ENCODE measurements around the gene ANO1. TPM values are rescaled to one million over a fixed set of nuclear protein-coding genes. Genes with fewer than 3 reads are reported as not detected.
"Not testable (repeated sequence)": the region's sequence is repeated elsewhere in the genome, so short reads cannot be mapped to it uniquely, and the experiment has no call there.

The ANO1 gene
- total RNA-seq, 2 donors from 2014 or later = 0.33 TPM; not detected in 1

- Mint-ChIP-seq H3K9me3 (no peaks in the 10 kb centered on the region), H3K36me3 (peaks cover 30 to 36% of the 10 kb centered on the region in 2 donors)
- ATAC-seq = no peak
Observed at GRCh38 chr11:70209391-70209912, 131.3 kb downstream of the ANO1 start.

DNA sequence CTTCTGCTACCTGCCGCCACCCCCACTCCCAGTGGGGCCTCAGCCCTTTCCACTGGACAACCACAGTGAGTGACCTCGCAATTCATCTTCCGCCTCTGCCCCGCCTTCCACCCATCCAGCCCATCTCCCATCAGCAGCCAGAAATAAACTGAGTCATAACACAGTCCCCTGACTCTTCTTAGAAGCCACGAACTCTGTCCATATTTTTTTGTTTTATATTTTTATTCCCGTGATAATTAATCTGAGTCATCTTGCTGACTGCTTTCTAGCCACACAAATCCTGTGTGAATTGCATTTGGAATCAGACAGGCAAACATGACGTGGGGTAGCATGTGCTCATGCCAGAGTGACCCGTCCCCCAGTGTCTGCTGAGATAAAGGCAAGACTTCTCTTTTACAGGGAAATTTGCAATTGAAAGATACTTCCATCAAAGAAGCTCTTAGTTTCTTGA lies 132.0 kb downstream of the ANO1 start:
- no peak for DNase-seq (ENCODE audit: low spot score in 2 of 2)
- no peaks in the 10 kb centered on the region for H3K9me3 Mint-ChIP-seq
- ATAC-seq = peak in 1 of 2 donors; percentile 44
- H3K36me3 Mint-ChIP-seq = peaks cover 27 to 29% of the 10 kb centered on the region in 2 donors
- peak overlapping the region in 1 of 2 donors; percentile 77 for H3K27ac Mint-ChIP-seq

More at GRCh38 chr11:70209391-70209912, 131.3 kb downstream of the ANO1 start:
- H3K27ac Mint-ChIP-seq = peak overlapping the region; percentile 5 to 22
- no peak for DNase-seq (ENCODE audit: low spot score in 2 of 2)

DNA sequence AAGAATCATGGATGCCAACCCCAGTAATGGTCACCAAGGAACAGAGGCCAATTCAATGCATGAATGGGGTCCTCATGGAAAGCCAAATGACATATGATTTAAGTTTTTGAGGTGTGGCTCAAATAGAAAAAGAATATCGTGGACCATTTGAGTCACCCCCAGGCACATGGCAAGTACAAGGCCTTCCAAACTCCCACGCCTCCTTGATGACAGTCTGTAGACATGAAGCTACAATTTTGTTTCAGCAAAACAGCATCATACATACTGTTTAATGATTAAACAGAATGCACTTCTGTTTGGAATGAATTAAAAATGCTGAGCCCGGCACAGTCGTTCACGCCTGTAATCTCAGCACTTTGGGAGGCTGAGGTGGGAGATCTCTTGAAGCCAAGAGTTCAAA lies 132.4 kb downstream of the ANO1 start:
- peak overlapping the region in 1 of 2 donors; percentile 77 for H3K27ac Mint-ChIP-seq
- no peaks in the 10 kb centered on the region for H3K9me3 Mint-ChIP-seq
- peaks cover 23 to 25% of the 10 kb centered on the region in 2 donors for H3K36me3 Mint-ChIP-seq
- peak; percentile 34 to 45 for ATAC-seq
- no peak for DNase-seq (ENCODE audit: low spot score in 2 of 2)

GRCh38 chr11:70212227-70212811 lies 134.2 kb downstream of the ANO1 start:
- ATAC-seq = no peak
- Mint-ChIP-seq H3K9me3 (no peaks in the 10 kb centered on the region), H3K36me3 (peaks cover 12 to 14% of the 10 kb centered on the region in 2 donors), H3K27ac (no peak overlapping the region)
- no peak for DNase-seq (ENCODE audit: low spot score in 2 of 2)

DNA sequence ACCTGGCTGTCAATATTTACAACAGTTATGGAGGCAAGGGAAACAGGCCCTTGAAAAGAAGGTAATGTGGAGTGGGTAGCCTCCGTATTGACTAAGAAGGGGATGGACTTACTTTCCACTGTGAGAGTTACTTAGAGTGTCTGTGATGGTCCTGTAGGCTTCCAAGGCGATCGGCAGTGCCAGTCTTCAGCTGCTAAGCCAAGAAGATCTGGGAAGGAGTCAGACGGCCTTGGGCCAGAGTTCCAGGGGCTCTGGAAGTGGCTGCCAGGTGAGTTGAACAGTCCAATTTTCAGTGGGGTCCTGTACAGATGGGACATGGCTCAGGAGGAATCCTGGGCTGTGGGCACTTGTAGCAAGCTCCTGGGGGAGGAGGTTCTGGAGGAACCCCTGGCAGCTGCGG lies 139.3 kb downstream of the ANO1 start:
- not testable (repeated sequence) for H3K36me3 Mint-ChIP-seq; H3K27ac Mint-ChIP-seq; ATAC-seq; DNase-seq (ENCODE audit: low spot score in 2 of 2); H3K9me3 Mint-ChIP-seq

- H3K27ac Mint-ChIP-seq; H3K9me3 Mint-ChIP-seq; H3K36me3 Mint-ChIP-seq; DNase-seq (ENCODE audit: low spot score in 2 of 2); ATAC-seq: not testable (repeated sequence)
Observed at GRCh38 chr11:70218076-70218475, 140.0 kb downstream of the ANO1 start.

GRCh38 chr11:70220136-70220535 lies 142.0 kb downstream of the ANO1 start:
- DNase-seq (ENCODE audit: low spot score in 2 of 2) (no peak), ATAC-seq (no peak)
- H3K36me3 Mint-ChIP-seq = no peaks in the 10 kb centered on the region
- no peak overlapping the region for H3K27ac Mint-ChIP-seq
- H3K9me3 Mint-ChIP-seq = no peaks in the 10 kb centered on the region

GRCh38 chr11:70220920-70221319 lies 142.8 kb downstream of the ANO1 start:
- no peaks in the 10 kb centered on the region for H3K9me3 Mint-ChIP-seq

GRCh38 chr11:70225681-70226177 lies 147.6 kb downstream of the ANO1 start:
- no peak for DNase-seq (ENCODE audit: low spot score in 2 of 2)
- ATAC-seq = no peak
- Mint-ChIP-seq H3K27ac (no peak overlapping the region), H3K9me3 (no peaks in the 10 kb centered on the region), H3K36me3 (no peaks in the 10 kb centered on the region)

More at GRCh38 chr11:70220920-70221319, 142.8 kb downstream of the ANO1 start:
- no peak for DNase-seq (ENCODE audit: low spot score in 2 of 2)
- ATAC-seq = no peak
- H3K36me3 Mint-ChIP-seq = no peaks in the 10 kb centered on the region
- H3K27ac Mint-ChIP-seq = no peak overlapping the region

DNA sequence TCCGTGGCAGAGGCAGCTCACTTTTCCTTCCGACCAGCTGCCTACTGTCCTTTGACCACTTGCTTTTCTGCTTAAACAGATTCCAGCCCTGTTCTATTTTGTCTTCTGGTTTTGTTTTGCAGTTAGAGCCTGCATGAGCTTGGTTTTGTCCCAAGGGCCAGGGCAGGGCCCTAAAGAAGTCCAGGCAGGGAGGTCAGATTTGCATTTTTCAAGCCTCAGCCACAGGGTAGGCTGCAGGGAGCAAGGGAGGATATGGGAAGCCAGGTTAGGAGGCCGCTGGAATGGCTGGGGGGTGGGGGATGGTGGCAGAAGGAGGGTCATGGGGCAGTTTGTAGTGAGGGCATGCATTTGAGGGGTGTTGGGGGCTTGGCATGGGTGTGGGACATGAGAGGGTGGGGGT lies 148.1 kb downstream of the ANO1 start:
- Mint-ChIP-seq H3K9me3 (no peaks in the 10 kb centered on the region), H3K36me3 (no peaks in the 10 kb centered on the region), H3K27ac (no peak overlapping the region)
- no peak for ATAC-seq
- no peak for DNase-seq (ENCODE audit: low spot score in 2 of 2)

DNA sequence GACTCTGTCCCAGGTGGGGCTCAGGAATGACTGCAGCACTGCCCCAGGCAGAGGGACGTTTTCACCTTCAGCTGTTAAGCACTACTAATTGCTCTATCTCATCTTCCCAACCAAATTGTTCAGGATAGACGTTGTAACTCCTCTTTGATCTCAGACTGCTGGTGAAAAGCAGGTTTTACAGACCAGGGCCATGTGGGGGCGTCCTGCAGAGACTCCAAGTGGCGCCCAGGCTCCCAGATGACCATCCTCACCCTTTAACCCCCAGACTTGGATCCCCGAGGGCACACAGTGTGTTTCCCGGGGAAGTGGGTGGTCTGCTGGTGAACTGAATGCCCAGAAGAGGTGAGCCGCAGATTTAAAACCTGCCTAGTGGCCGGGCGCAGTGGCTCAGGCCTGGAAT lies 148.8 kb downstream of the ANO1 start:
- DNase-seq (ENCODE audit: low spot score in 2 of 2) (no peak), ATAC-seq (no peak)
- Mint-ChIP-seq H3K36me3 (no peaks in the 10 kb centered on the region), H3K27ac (no peak overlapping the region), H3K9me3 (no peaks in the 10 kb centered on the region)

GRCh38 chr11:70229737-70230136 lies 151.6 kb downstream of the ANO1 start:
- DNase-seq (ENCODE audit: low spot score in 2 of 2) (no peak), ATAC-seq (no peak)
- H3K36me3 Mint-ChIP-seq = no peaks in the 10 kb centered on the region
- H3K27ac Mint-ChIP-seq = no peak overlapping the region
- H3K9me3 Mint-ChIP-seq = no peaks in the 10 kb centered on the region

DNA sequence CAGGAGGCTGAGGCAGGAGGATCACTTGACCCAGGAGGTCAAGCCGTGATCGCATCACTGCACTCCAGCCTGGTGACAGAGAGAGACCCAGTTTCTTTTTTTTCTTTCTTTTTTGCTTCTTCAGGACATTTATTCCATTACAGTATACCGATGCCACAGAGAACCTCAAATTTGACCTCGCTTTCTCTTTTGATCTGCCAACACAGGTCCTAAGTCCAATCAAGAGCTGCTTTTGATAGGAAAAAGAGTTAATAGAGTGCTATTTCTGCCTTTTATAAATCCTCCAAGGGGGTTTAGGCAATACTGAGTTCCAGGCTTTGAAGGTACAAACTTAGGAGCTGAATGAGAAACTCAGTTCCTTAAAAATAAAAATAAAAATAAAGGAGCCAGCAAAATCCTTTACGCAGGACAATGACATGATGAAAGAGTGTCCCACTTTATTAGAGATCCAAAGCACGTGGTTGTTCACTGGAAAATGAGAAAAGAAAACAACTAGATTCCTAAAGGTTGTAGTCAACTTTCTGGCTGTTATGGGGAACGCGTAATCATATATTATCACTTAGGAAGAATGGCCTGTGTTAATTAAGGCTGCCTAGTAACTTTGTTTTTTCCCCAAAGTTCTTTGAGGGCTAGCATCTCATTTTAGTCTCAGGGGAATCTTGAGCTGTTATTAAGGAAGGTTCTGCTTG lies 152.2 kb downstream of the ANO1 start:
- no peaks in the 10 kb centered on the region for H3K9me3 Mint-ChIP-seq
- no peak for DNase-seq (ENCODE audit: low spot score in 2 of 2)

DNA sequence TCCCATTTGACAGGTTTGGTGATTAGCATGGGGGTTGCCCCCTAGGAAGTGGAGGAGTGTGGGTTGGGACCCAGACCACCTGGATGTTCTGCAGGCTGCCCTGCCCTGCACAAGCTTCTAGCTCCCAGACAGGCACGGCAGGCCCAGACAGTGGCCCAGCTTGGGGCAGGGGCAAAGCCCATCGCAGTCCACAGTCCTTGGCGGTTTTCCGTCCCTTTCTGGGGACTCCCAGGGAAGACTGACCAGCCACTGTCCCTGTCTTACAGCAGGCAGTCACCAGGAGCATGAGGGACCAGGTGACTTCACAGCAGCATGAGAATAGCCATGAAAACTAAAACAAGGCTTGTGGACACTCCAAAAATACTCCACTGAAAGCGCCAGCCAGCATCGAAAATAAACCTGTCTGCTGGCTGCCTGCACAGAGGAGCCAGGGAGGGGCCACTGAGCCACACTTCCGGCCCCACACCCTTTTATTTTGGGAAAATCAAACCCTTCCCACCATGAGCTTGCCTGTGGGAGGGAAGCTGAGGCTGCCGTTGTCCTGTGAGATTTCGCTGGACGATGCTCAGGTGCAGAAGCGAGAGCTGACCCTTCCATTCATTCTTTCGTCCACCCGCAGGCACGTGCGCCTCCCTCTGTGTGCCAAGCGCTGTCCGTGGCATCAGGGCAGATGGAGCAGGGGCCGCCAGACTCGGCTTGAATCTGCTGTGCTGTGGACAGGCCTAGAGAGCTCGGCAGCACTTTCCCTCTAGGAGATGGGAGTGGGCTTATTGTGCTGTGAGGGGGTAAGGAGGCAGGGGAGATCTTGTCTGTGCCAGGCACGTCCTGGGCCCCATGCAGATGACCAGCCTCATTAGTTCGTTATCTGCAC lies 153.0 kb downstream of the ANO1 start:
- no peak for DNase-seq (ENCODE audit: low spot score in 2 of 2)
- no peak for ATAC-seq
- Mint-ChIP-seq H3K9me3 (no peaks in the 10 kb centered on the region), H3K36me3 (no peaks in the 10 kb centered on the region), H3K27ac (no peak overlapping the region)

More for the DNA sequence above, 152.2 kb downstream of the ANO1 start:
- Mint-ChIP-seq H3K27ac (no peak overlapping the region), H3K36me3 (no peaks in the 10 kb centered on the region)
- ATAC-seq = no peak

- DNase-seq (ENCODE audit: low spot score in 2 of 2) (no peak), ATAC-seq (no peak)
- no peak overlapping the region for H3K27ac Mint-ChIP-seq
- no peaks in the 10 kb centered on the region for H3K9me3 Mint-ChIP-seq
- H3K36me3 Mint-ChIP-seq = no peaks in the 10 kb centered on the region
Observed at GRCh38 chr11:70233034-70233433, 154.9 kb downstream of the ANO1 start.

DNA sequence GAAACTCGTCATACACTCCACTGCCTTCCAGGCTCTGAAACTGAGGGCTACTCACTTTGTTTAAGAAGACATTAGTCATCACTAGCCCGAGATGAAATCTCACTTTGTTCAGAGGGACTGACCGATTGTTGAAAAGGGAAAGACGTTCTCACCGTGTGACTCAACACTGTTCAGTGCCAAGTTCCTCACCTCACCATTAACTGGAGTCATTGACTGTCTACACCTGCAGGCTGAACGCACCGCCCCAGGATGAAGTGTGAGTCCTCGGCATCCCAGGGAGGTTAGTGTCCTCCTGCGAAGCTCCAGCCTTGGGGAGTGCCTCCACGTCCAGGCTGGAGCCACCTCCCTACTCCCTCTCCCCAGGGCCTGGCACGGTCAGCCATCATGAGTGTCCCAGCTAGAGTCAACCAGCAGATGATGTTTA lies 155.4 kb downstream of the ANO1 start:
- Mint-ChIP-seq H3K36me3 (no peaks in the 10 kb centered on the region), H3K9me3 (no peaks in the 10 kb centered on the region), H3K27ac (no peak overlapping the region)
- ATAC-seq (peak; percentile 48 to 92), DNase-seq (ENCODE audit: low spot score in 2 of 2) (no peak)

- Mint-ChIP-seq H3K36me3 (no peaks in the 10 kb centered on the region), H3K27ac (no peak overlapping the region), H3K9me3 (no peaks in the 10 kb centered on the region)
- no peak for ATAC-seq
- no peak for DNase-seq (ENCODE audit: low spot score in 2 of 2)
Observed at GRCh38 chr11:70233962-70234361, 155.8 kb downstream of the ANO1 start.
